Mesenchymal stem cell (in vitro differentiated cells and primary cell): Measurements from ENCODE around the gene PTPRU.

Source experiments
- DNase-seq: peaks from one replicate; pipeline ENCODE4 v3.0.0-alpha.2; 2013
- H2AFZ ChIP-seq: one replicate; pipeline ENCODE4 v1.6.1; 2013; ENCODE audit warnings: low read depth, mild to moderate bottlenecking, control low read depth, inconsistent platforms, low read length, moderate library complexity
- H2AK5ac ChIP-seq: 2 replicates; pipeline ENCODE4 v1.6.1; 2013; ENCODE audit warnings: low read length, moderate library complexity, mild to moderate bottlenecking, inconsistent platforms; ENCODE audit not compliant: severe bottlenecking
- H2BK120ac ChIP-seq: one replicate; pipeline ENCODE4 v1.6.1; 2013; ENCODE audit warnings: low read depth, mild to moderate bottlenecking, inconsistent platforms, low read length, moderate library complexity
- H2BK12ac ChIP-seq, 2 experiments: one replicate each; pipeline ENCODE4 v1.6.1; 2013; ENCODE audit warnings: inconsistent platforms in 2 of 2, low read length in 2 of 2, mild to moderate bottlenecking in 2 of 2, moderate library complexity in 2 of 2, control low read depth in 1 of 2
- H2BK15ac ChIP-seq: one replicate; pipeline ENCODE4 v1.6.1; 2013; ENCODE audit warnings: mild to moderate bottlenecking, low read depth, inconsistent platforms; ENCODE audit not compliant: poor library complexity, severe bottlenecking
- H2BK5ac ChIP-seq: 2 replicates; pipeline ENCODE4 v1.6.1; 2013; ENCODE audit warnings: low read depth, mild to moderate bottlenecking, low read length, control low read depth, inconsistent platforms; ENCODE audit not compliant: poor library complexity, severe bottlenecking
- H3K14ac ChIP-seq, 2 experiments: one replicate each; pipeline ENCODE4 v1.6.1; 2013; ENCODE audit warnings: inconsistent platforms in 2 of 2, low read length in 2 of 2, control low read depth in 1 of 2, mild to moderate bottlenecking in 1 of 2, moderate library complexity in 1 of 2
- H3K18ac ChIP-seq, 2 experiments: one replicate each; pipeline ENCODE4 v1.6.1; 2013; ENCODE audit warnings: inconsistent platforms in 2 of 2, low read length in 2 of 2, control low read depth in 1 of 2, low read depth in 1 of 2, mild to moderate bottlenecking in 1 of 2
- H3K23ac ChIP-seq, 2 experiments: one replicate each; pipeline ENCODE4 v1.6.1; 2013; ENCODE audit warnings: inconsistent platforms in 2 of 2, low read length in 2 of 2, mild to moderate bottlenecking in 2 of 2, moderate library complexity in 2 of 2, control low read depth in 1 of 2
- H3K27ac ChIP-seq: 2 replicates; pipeline ENCODE4 v1.5.1; 2013; ENCODE audit warnings: mild to moderate bottlenecking, moderate library complexity, low read length, control low read depth, inconsistent platforms; ENCODE audit not compliant: poor library complexity, severe bottlenecking
- H3K27me3 ChIP-seq, 2 experiments: 2 replicates each; pipeline versions ENCODE4 v1.6.1 to v1.7.0; 2013; ENCODE audit warnings: low read length in 2 of 2, mild to moderate bottlenecking in 2 of 2, moderate library complexity in 2 of 2, control low read depth in 1 of 2, inconsistent platforms in 1 of 2; ENCODE audit not compliant: control insufficient read depth in 1 of 2, insufficient read depth in 1 of 2
- H3K36me3 ChIP-seq, 2 experiments: 2 replicates each; pipeline versions ENCODE4 v1.6.1 to v1.7.0; 2013; ENCODE audit warnings: low read length in 2 of 2, control low read depth in 1 of 2, inconsistent platforms in 1 of 2, low read depth in 1 of 2, mild to moderate bottlenecking in 1 of 2; ENCODE audit not compliant: insufficient read depth in 2 of 2, control insufficient read depth in 1 of 2
- H3K4ac ChIP-seq, 2 experiments: one replicate each; pipeline ENCODE4 v1.6.1; 2013; ENCODE audit warnings: inconsistent platforms in 2 of 2, low read length in 2 of 2, mild to moderate bottlenecking in 2 of 2, moderate library complexity in 2 of 2, control low read depth in 1 of 2, low read depth in 1 of 2
- H3K4me1 ChIP-seq: 2 replicates; pipeline ENCODE4 v1.6.1; 2013; ENCODE audit warnings: low read depth, low read length, control low read depth; ENCODE audit not compliant: control insufficient read depth, insufficient read depth
- H3K4me2 ChIP-seq: 2 replicates; pipeline ENCODE4 v1.6.1; 2013; ENCODE audit warnings: low read length, mild to moderate bottlenecking, inconsistent platforms; ENCODE audit not compliant: poor library complexity, severe bottlenecking
- H3K4me3 ChIP-seq, 2 experiments: 2 replicates each; pipeline versions ENCODE4 v1.5.1 to v1.7.0; 2013; ENCODE audit warnings: low read length in 2 of 2, mild to moderate bottlenecking in 2 of 2, control low read depth in 1 of 2, low read depth in 1 of 2; ENCODE audit not compliant: insufficient read depth in 1 of 2
- H3K79me1 ChIP-seq: replicated peaks from 2 replicates; pipeline ENCODE4 v1.6.1; 2013; ENCODE audit warnings: mild to moderate bottlenecking, control low read depth, low read length, inconsistent platforms; ENCODE audit not compliant: poor library complexity, severe bottlenecking
- H3K9ac ChIP-seq: 2 replicates; pipeline ENCODE4 v1.7.0; 2013; ENCODE audit warnings: mild to moderate bottlenecking, low read length, moderate library complexity
- H3K9me3 ChIP-seq: 2 replicates; pipeline ENCODE4 v1.7.0; 2013; ENCODE audit warnings: mild to moderate bottlenecking, low read length; ENCODE audit not compliant: control insufficient read depth
- H4K8ac ChIP-seq: one replicate; pipeline ENCODE4 v1.6.1; 2013; ENCODE audit warnings: inconsistent platforms, mild to moderate bottlenecking, low read length, moderate library complexity
- H4K91ac ChIP-seq: one replicate; pipeline ENCODE4 v1.6.1; 2013; ENCODE audit warnings: mild to moderate bottlenecking, low read length, inconsistent platforms
- WGBS: methylation state at CpG from one replicate; pipeline ENCODE4 v1.1.7; 2013; ENCODE audit warnings: mixed read lengths; 5-methylcytosine and 5-hydroxymethylcytosine counted together

Gene PTPRU

GRCh38 chr1:29264773-29265389 is 28.6 kb downstream of the PTPRU start:
- no peak overlapping the region for H2BK12ac ChIP-seq
- H4K91ac ChIP-seq = no peak overlapping the region
- no peak overlapping the region for H2AFZ ChIP-seq
- H3K79me1 ChIP-seq = peaks cover 2% of the 10 kb centered on the region
- no peak overlapping the region for H3K4me3 ChIP-seq
- H3K18ac ChIP-seq = no peak overlapping the region
- H3K9ac ChIP-seq = peak overlapping the region; percentile 2
- H3K4ac ChIP-seq = no peak overlapping the region
- WGBS = 85% methylated on average over 4 of the region's 4 CpGs
- H2BK120ac ChIP-seq = no peak overlapping the region
- H2AK5ac ChIP-seq = no peak overlapping the region
- DNase-seq = peak; percentile 35
- H4K8ac ChIP-seq = no peak overlapping the region
- no peak overlapping the region for H3K23ac ChIP-seq
- no peaks in the 10 kb centered on the region for H3K9me3 ChIP-seq
- H3K14ac ChIP-seq = no peak overlapping the region
- H3K27me3 ChIP-seq = no peaks in the 10 kb centered on the region
- H2BK15ac ChIP-seq = no peak overlapping the region
- no peak overlapping the region for H2BK5ac ChIP-seq
- H3K4me2 ChIP-seq = no peak overlapping the region
- no peak overlapping the region for H3K27ac ChIP-seq
- H3K4me1 ChIP-seq = peaks cover 8% of the 10 kb centered on the region
- H3K36me3 ChIP-seq = peaks cover 0 to 6% of the 10 kb centered on the region in 2 experiments

GRCh38 chr1:29266912-29267311 is 30.6 kb downstream of the PTPRU start:
- H3K4me2 ChIP-seq = no peak overlapping the region
- no peak overlapping the region for H4K91ac ChIP-seq
- H2BK120ac ChIP-seq = no peak overlapping the region
- no peak overlapping the region for H4K8ac ChIP-seq
- no peak overlapping the region for H3K18ac ChIP-seq
- no peaks in the 10 kb centered on the region for H3K9me3 ChIP-seq
- WGBS = no CpG with 5 or more reads among the region's 3 CpGs
- H2BK12ac ChIP-seq = no peak overlapping the region
- DNase-seq = no peak
- peaks cover 0 to 6% of the 10 kb centered on the region in 2 experiments for H3K36me3 ChIP-seq
- H3K23ac ChIP-seq = no peak overlapping the region
- H2AK5ac ChIP-seq = no peak overlapping the region
- no peaks in the 10 kb centered on the region for H3K27me3 ChIP-seq
- H2BK5ac ChIP-seq = no peak overlapping the region
- no peak overlapping the region for H3K4me3 ChIP-seq
- no peak overlapping the region for H3K4ac ChIP-seq
- no peak overlapping the region for H3K27ac ChIP-seq
- H3K79me1 ChIP-seq = no peaks in the 10 kb centered on the region
- H3K14ac ChIP-seq = no peak overlapping the region
- H2BK15ac ChIP-seq = no peak overlapping the region
- H2AFZ ChIP-seq = no peak overlapping the region
- no peak overlapping the region for H3K9ac ChIP-seq
- peaks cover 5% of the 10 kb centered on the region for H3K4me1 ChIP-seq

- H3K27me3 ChIP-seq = no peaks in the 10 kb centered on the region
Observed at GRCh38 chr1:29267321-29268070, 31.2 kb downstream of the PTPRU start.

GRCh38 chr1:29269382-29269781 is 33.1 kb downstream of the PTPRU start:
- Histone ChIP-seq H3K9ac (no peak overlapping the region), H3K4me3 (no peak overlapping the region), H3K27me3 (no peaks in the 10 kb centered on the region), H2BK15ac (no peak overlapping the region), H3K27ac (no peak overlapping the region), H2AFZ (no peak overlapping the region), H4K8ac (no peak overlapping the region), H2BK120ac (no peak overlapping the region), H3K18ac (no peak overlapping the region), H4K91ac (no peak overlapping the region), H2BK12ac (no peak overlapping the region), H3K23ac (no peak overlapping the region), H2AK5ac (no peak overlapping the region), H3K4ac (no peak overlapping the region), H3K9me3 (no peaks in the 10 kb centered on the region), H3K36me3 (peaks cover 0 to 2% of the 10 kb centered on the region in 2 experiments), H3K14ac (no peak overlapping the region), H3K4me1 (peaks cover 8% of the 10 kb centered on the region), H3K4me2 (no peak overlapping the region), H2BK5ac (no peak overlapping the region), H3K79me1 (no peaks in the 10 kb centered on the region)
- 82% methylated on average over 8 of the region's 8 CpGs for WGBS
- no peak for DNase-seq

More at GRCh38 chr1:29267321-29268070, 31.2 kb downstream of the PTPRU start:
- H4K91ac ChIP-seq = no peak overlapping the region
- H2BK5ac ChIP-seq = no peak overlapping the region
- H3K4me3 ChIP-seq = no peak overlapping the region
- no peaks in the 10 kb centered on the region for H3K79me1 ChIP-seq
- no peak for DNase-seq
- 59% methylated on average over 9 of the region's 9 CpGs for WGBS
- no peaks in the 10 kb centered on the region for H3K9me3 ChIP-seq
- no peak overlapping the region for H3K4ac ChIP-seq
- no peak overlapping the region for H2AK5ac ChIP-seq
- no peak overlapping the region for H2BK12ac ChIP-seq
- H3K14ac ChIP-seq = no peak overlapping the region
- H3K36me3 ChIP-seq = peaks cover 0 to 2% of the 10 kb centered on the region in 2 experiments
- H3K4me1 ChIP-seq = peaks cover 8% of the 10 kb centered on the region
- H3K27ac ChIP-seq = no peak overlapping the region
- no peak overlapping the region for H2BK15ac ChIP-seq
- H2AFZ ChIP-seq = no peak overlapping the region
- no peak overlapping the region for H2BK120ac ChIP-seq
- no peak overlapping the region for H3K4me2 ChIP-seq
- no peak overlapping the region for H3K23ac ChIP-seq
- H4K8ac ChIP-seq = no peak overlapping the region
- H3K9ac ChIP-seq = no peak overlapping the region
- peak overlapping the region in 1 of 2 experiments; percentile 54 for H3K18ac ChIP-seq
